RPMI7951 (cell line): ENCODE measurements around the gene AHR. TPM values are rescaled to one million over a fixed set of nuclear protein-coding genes. Genes with fewer than 3 reads are reported as not detected.
A peak's percentile ranks its signal among the peaks of the same experiment; 100 is the strongest.

Experiments
- DNase-seq: peaks from one replicate; pipeline ENCODE4 v3.0.0-alpha.2; 2012; ENCODE audit warnings: low read depth
- total RNA-seq: library from RNA; depleted of rRNA; stranded (reverse); fragments of >200 nt; shearing (Covaris generic); gene quantifications from 2 replicates; pipeline ENCODE4 v1.2.3, GENCODE V29; 2014

AHR gene
- total RNA-seq, 1 experiment from 2014 or later = 113 TPM

GRCh38 chr7:17304926-17305325 lies 6.5 kb downstream of the AHR start:
- DNase-seq = peak; percentile 94

- DNase-seq = no peak
Measured at GRCh38 chr7:17305387-17306171, 7.1 kb downstream of the AHR start.

- DNase-seq = peak; percentile 38
Measured at GRCh38 chr7:17307000-17307399, 8.5 kb downstream of the AHR start.

GRCh38 chr7:17307558-17307957 lies 9.1 kb downstream of the AHR start:
- DNase-seq = no peak

GRCh38 chr7:17307969-17308648 lies 9.7 kb downstream of the AHR start:
- no peak for DNase-seq

- no peak for DNase-seq
Measured at GRCh38 chr7:17311194-17311593, 12.7 kb downstream of the AHR start.

- DNase-seq = no peak
Measured at GRCh38 chr7:17311952-17312351, 13.5 kb downstream of the AHR start.

GRCh38 chr7:17312641-17313040 lies 14.2 kb downstream of the AHR start:
- no peak for DNase-seq

GRCh38 chr7:17313194-17313593 lies 14.7 kb downstream of the AHR start:
- no peak for DNase-seq

- DNase-seq = no peak
Measured at GRCh38 chr7:17315974-17316373, 17.5 kb downstream of the AHR start.

- peak; percentile 24 for DNase-seq
Measured at GRCh38 chr7:17318146-17318545, 19.7 kb downstream of the AHR start.

- DNase-seq = no peak
Measured at GRCh38 chr7:17319164-17320101, 21.0 kb downstream of the AHR start.

GRCh38 chr7:17320102-17320497 lies 21.6 kb downstream of the AHR start:
- DNase-seq = no peak

- no peak for DNase-seq
Measured at GRCh38 chr7:17320657-17321056, 22.2 kb downstream of the AHR start.

- no peak for DNase-seq
Measured at GRCh38 chr7:17325364-17325763, 26.9 kb downstream of the AHR start.

- no peak for DNase-seq
Measured at GRCh38 chr7:17326378-17326777, 27.9 kb downstream of the AHR start.

GRCh38 chr7:17328641-17329040 lies 30.2 kb downstream of the AHR start:
- no peak for DNase-seq

- DNase-seq = no peak
Measured at GRCh38 chr7:17329440-17329839, 31.0 kb downstream of the AHR start.

- no peak for DNase-seq
Measured at GRCh38 chr7:17331891-17332501, 33.5 kb downstream of the AHR start.

GRCh38 chr7:17333221-17333620 lies 34.8 kb downstream of the AHR start:
- DNase-seq = no peak

GRCh38 chr7:17336168-17336567 lies 37.7 kb downstream of the AHR start:
- DNase-seq = no peak

- no peak for DNase-seq
Measured at GRCh38 chr7:17339139-17339538, 40.7 kb downstream of the AHR start.
